Heart right ventricle (tissue), 16 donors: ENCODE data around the gene SPAG5. TPM values are rescaled to one million over a fixed set of nuclear protein-coding genes. Genes with fewer than 3 reads are reported as not detected.
"Not testable (repeated sequence)": the region's sequence is repeated elsewhere in the genome, so short reads cannot be mapped to it uniquely, and the experiment has no call there.

Source experiments
- ATAC-seq, 8 donors: fragments of 200-7000 bp; cut with Tn5 transposase; one replicate each; pipeline ENCODE4 v1.9.1; 2020; ENCODE audit warnings: mild to moderate bottlenecking in 8 of 8, moderate library complexity in 8 of 8, moderate number of reproducible peaks in 1 of 8
- DNase-seq, 2 donors: peaks; one replicate each; pipeline ENCODE4 v3.0.0-alpha.2; 2020
- H3K27ac ChIP-seq, 10 donors: fragments of 200-600 bp; sonication (generic) in 2 of 10; one replicate each; pipeline versions ENCODE4 v1.5.0 to v1.8.0; 2020 to 2022; ENCODE audit warnings: mild to moderate bottlenecking in 3 of 10
- H3K27me3 ChIP-seq, 7 donors: fragments of 200-600 bp; one replicate each; pipeline ENCODE4 v1.8.0; 2021 to 2022; ENCODE audit warnings: mild to moderate bottlenecking in 2 of 7
- H3K36me3 ChIP-seq, 9 donors: fragments of 200-600 bp; sonication (generic) in 1 of 9; one replicate each; pipeline versions ENCODE4 v1.5.0 to v1.8.0; 2020 to 2022; ENCODE audit warnings: mild to moderate bottlenecking in 2 of 9
- H3K4me1 ChIP-seq, 9 donors: fragments of 200-600 bp; sonication (generic) in 1 of 9; one replicate each; pipeline versions ENCODE4 v1.5.0 to v1.8.0; 2020 to 2022; ENCODE audit warnings: mild to moderate bottlenecking in 4 of 9
- H3K4me3 ChIP-seq, 10 donors: fragments of 200-600 bp; sonication (generic) in 2 of 10; one replicate each; pipeline versions ENCODE4 v1.5.0 to v1.8.0; 2020 to 2022; ENCODE audit warnings: mild to moderate bottlenecking in 7 of 10, moderate library complexity in 2 of 10
- H3K9me3 ChIP-seq, 11 donors: fragments of 200-600 bp in 10 of 11; sonication (generic) in 2 of 11; one replicate each; pipeline versions ENCODE4 v1.5.0 to v1.8.0; 2013 to 2022; ENCODE audit warnings: mild to moderate bottlenecking in 2 of 11, control low read depth in 1 of 11, moderate library complexity in 1 of 11
- WGBS, 2 donors: extraction: QIAGEN DNeasy Blood & Tissue Kit; methylation state at CpG; one replicate each; pipeline ENCODE4 v1.1.7; 2013; ENCODE audit warnings: inconsistent platforms in 1 of 2; 5-methylcytosine and 5-hydroxymethylcytosine counted together
- intact Hi-C, 10 donors: fragments of 100-400 bp; cut with DNase I; formaldehyde crosslinking; loops; one replicate each; pipeline versions ENCODE4 v1.11.1 to v1.14.2; 2022
- polyA plus RNA-seq, 2 donors: library from polyadenylated mRNA; stranded (reverse); fragments of 200-250 nt; gene quantifications; one replicate each; pipeline ENCODE4 v1.2.3, GENCODE V29; 2013
- total RNA-seq, 10 donors: library from RNA; stranded (reverse); fragmentation: NEBNext Ultra II Directional in 3 of 10; extraction: Animal tissue kit (Norgen Biotek cat#: 25700) in 3 of 10; gene quantifications; one replicate each; pipeline versions ENCODE4 v1.2.1 to v1.2.4, GENCODE V29; 2021 to 2023
- TF ChIP-seq, protein P1 (sequence below), 9 donors: fragments of 200-600 bp; sonication (generic) in 2 of 9; IDR thresholded peaks; one replicate each; pipeline versions ENCODE4 v1.5.0 to v1.8.0; 2021 to 2022; ENCODE audit warnings: antibody characterized with exemption in 9 of 9, mild to moderate bottlenecking in 5 of 9, moderate library complexity in 1 of 9
- donor health status: Arrhythmogenic right ventricular cardiomyopathy.
- donor health status: ischemic (EF 13 %, LVEDD 7.1; RV severe dilation, severe dysfunction).
- donor health status: healthy with polysubstance abuse.
- donor health status: DM: no; HTN: yes; CAD: no.
- donor health status: DM: no; HTN: no; CAD: no.
- donor health status: ischemic (EF 25% LVEDD 6.9; RV normal size, moderate dysfunction).
- donor health status: ischemic (EF 25% LVEDD 5.7; RV mildly dilated, moderate dysfunction).
- donor health status: healthy.
- donor health status: DM: yes; HTN: yes; CAD: no.
- donor health status: Ischemic cardiomyopathy.
- donor health status: ischemic (EF 35%, LVEDD 5.7; RV mildly dilated, moderate dysfunction).
- donor health status: nonischemic (EF 11% LVEDD 7.7; RV severe dilation, severe dysfunction).
- donor health status: DM: yes; HTN: yes; CAD: no.
- donor health status: PGD.
- donor health status: ischemic (EF 29% LVEDD 5.4; RV normal size, mild dysfunction).
- donor health status: nonischemic (EF 23%, LVEDD 6.1; RV moderate dilation, normal function).

The SPAG5 gene
- total and polyA plus RNA-seq, 12 donors, result 0.55 to 6.5 (median 1.2) TPM

DNA sequence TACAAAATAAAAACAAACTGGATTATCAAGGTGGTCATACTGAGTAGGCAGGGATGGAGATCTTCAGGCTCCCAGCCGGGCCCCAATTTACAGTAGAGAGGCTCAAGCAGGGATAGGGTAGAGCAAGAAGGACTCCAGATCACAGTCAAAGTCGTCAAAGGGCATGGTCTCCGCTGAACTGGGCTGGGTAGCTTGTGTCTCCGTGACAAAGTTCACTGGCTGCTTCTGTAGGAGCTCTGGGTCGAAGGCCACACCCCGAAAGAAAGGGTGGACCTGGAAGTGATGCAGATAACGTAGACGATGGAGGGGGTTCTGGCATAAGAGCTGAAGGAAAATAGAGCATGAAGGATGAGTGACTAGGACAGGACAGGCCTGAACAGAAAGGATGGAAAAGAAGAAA lies 11.6 kb upstream of the SPAG5 start:
- intact Hi-C loops, result loop anchor here in 9 of 10 donors (5.0 to 10.0 kb wide), 6 partner anchors 56 to 118 kb away; partner anchors contain the start of gene UNC119 (in 2 of the 9)
- Histone ChIP-seq H3K27ac (no peak overlapping the region), H3K4me3 (no peak overlapping the region), H3K4me1 (no peaks in the 10 kb centered on the region), H3K9me3 (no peaks in the 10 kb centered on the region), H3K36me3 (peaks cover 0 to 90% (median 14%) of the 10 kb centered on the region in 9 donors), H3K27me3 (no peaks in the 10 kb centered on the region)
- no peak for DNase-seq
- no peak for ATAC-seq
- TF ChIP-seq, protein P1, sequence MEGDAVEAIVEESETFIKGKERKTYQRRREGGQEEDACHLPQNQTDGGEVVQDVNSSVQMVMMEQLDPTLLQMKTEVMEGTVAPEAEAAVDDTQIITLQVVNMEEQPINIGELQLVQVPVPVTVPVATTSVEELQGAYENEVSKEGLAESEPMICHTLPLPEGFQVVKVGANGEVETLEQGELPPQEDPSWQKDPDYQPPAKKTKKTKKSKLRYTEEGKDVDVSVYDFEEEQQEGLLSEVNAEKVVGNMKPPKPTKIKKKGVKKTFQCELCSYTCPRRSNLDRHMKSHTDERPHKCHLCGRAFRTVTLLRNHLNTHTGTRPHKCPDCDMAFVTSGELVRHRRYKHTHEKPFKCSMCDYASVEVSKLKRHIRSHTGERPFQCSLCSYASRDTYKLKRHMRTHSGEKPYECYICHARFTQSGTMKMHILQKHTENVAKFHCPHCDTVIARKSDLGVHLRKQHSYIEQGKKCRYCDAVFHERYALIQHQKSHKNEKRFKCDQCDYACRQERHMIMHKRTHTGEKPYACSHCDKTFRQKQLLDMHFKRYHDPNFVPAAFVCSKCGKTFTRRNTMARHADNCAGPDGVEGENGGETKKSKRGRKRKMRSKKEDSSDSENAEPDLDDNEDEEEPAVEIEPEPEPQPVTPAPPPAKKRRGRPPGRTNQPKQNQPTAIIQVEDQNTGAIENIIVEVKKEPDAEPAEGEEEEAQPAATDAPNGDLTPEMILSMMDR (IDR thresholded peaks at IDR 0.05), result no peak
- 85 to 88% methylated on average over 8 of the region's 8 CpGs for WGBS, 2 donors

DNA sequence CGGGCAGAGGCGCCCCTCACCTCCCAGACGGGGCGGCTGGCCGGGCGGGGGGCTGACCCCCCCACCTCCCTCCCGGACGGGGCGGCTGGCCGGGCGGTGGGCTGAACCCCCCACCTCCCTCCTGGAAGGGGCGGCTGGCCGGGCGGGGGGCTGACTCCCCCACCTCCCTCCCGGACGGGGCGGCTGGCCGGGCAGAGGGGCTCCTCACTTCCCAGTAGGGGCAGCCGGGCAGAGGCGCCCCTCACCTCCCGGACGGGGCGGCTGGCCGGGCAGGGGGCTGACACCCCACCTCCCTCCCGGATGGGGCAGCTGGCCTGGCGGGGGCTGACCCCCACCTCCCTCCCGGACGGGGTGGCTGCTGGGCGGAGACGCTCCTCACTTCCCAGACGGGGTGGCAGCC lies 5.2 kb upstream of the SPAG5 start:
- not testable (repeated sequence) for DNase-seq, H3K9me3 ChIP-seq, H3K27me3 ChIP-seq, H3K4me3 ChIP-seq, ATAC-seq, H3K27ac ChIP-seq
- Histone ChIP-seq H3K36me3 (peaks cover 0 to 27% (median 0%) of the 10 kb centered on the region in 9 donors), H3K4me1 (peaks cover 0 to 12% (median 7%) of the 10 kb centered on the region in 9 donors)
- 92 to 95% methylated on average over 4 to 31 of the region's 31 CpGs for WGBS, 2 donors
- intact Hi-C loops, result loop anchor here in 1 of 10 donors (5.0 kb wide), 1 partner anchor 52 kb away; the partner anchor contains the start of gene UNC119

DNA sequence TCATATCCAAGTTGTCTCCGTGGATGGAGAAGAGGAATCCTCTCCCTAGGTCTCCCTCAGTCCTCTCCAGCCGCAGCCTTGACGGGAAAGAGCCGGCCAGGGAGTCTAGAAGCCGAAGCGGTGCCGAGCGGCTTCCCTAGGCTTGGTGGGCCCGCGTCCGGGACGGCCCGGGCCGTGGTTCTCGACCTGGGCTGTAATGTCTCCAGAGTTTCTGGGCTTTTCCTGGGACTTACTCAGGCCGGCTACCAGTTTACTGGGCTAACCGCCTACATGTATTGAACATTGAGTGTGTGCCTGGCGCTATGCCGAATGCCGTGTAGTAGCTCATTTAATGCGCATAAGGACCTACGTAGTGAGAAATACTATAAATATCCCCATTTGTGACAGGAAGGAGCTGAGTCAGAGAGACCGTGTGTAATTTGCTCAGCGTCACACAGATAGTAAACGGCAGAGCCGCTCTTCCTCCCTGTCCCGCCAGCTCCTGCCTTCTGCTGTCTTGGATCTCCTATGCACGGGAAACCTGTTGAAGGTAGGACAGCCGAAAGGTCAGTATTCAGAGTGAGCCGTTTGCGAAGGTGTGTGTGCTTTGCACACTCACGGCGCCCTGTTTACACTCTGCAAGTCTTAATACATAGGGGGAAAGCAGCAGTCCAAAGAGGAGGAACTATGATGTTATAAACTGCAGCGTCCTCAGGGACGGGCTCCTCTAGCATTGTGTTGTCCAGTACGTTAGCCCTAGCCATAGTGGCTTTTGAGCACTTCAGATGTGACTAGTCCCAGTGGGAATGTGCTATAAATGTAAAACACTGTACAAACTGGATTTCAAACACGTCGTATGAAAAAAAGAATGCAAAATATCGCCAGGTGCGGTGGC lies 723 bp upstream of the SPAG5 start:
- Histone ChIP-seq H3K27ac (peak overlapping the region; percentile 21 to 97 (median 87)), H3K9me3 (no peaks in the 10 kb centered on the region), H3K27me3 (no peaks in the 10 kb centered on the region), H3K4me3 (peak overlapping the region; percentile 26 to 80 (median 67)), H3K36me3 (peaks cover 0 to 4% (median 0%) of the 10 kb centered on the region in 9 donors), H3K4me1 (peaks cover 0 to 22% (median 13%) of the 10 kb centered on the region in 9 donors)
- TF ChIP-seq, protein P1 (IDR thresholded peaks at IDR 0.05), result no peak
- ATAC-seq, result peak; percentile 62 to 84 (median 75)
- DNase-seq, result peak; percentile 48 to 67
- WGBS, 2 donors, result 11% methylated on average over 40 of the region's 40 CpGs
- intact Hi-C loops, result loop anchor here in 2 of 10 donors (2.0 to 5.0 kb wide), 2 partner anchors 23 to 47 kb away; partner anchors contain the start of genes ALDOC (in 1 of the 2) and UNC119 (in 1 of the 2)

DNA sequence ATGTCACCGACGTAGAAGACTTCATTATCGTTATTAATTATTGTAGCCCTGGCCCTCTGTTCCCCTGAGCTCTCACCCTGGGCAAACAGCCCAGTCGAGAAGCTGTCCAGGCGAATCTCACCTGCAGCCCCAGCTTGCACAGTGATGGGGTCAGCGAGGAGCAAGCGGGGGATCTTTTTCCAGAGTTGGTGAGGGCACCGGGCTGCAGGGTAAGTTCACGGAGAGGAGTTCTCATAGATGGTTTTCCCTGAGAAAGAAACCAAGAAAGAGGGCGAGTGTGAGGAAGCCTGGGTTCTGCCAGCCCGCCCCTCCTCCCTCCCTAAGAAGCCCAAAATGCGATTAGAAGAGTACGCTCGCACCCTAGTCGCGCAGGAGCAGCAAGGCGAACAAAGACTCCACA lies 436 bp downstream of the SPAG5 start:
- Histone ChIP-seq H3K36me3 (peaks cover 0 to 6% (median 0%) of the 10 kb centered on the region in 9 donors), H3K27me3 (no peaks in the 10 kb centered on the region), H3K27ac (peak overlapping the region in 5 of 10 donors; percentile 84 to 96 (median 93)), H3K4me3 (peak overlapping the region; percentile 26 to 80 (median 67)), H3K9me3 (no peaks in the 10 kb centered on the region), H3K4me1 (peaks cover 0 to 22% (median 13%) of the 10 kb centered on the region in 9 donors)
- DNase-seq, result no peak
- WGBS, 2 donors, result 3 to 6% methylated on average over 17 of the region's 17 CpGs
- TF ChIP-seq, protein P1 (IDR thresholded peaks at IDR 0.05), result no peak
- intact Hi-C loops, result loop anchor here in 1 of 10 donors (2.0 kb wide), 1 partner anchor 22 kb away; the partner anchor contains the start of gene ALDOC
- ATAC-seq, result no peak
